OCI-LY7 (cell line): ENCODE results near the gene REXO1. TPM values are rescaled to one million over a fixed set of nuclear protein-coding genes. Genes with fewer than 3 reads are reported as not detected.
A peak's percentile ranks its signal among the peaks of the same experiment; 100 is the strongest.

Source experiments
- BruUV-seq: library from RNA; stranded (reverse); fragments of 400-500 nt; replicated peaks from 2 replicates; lab custom pipeline; 2021; lab: Mats Ljungman, UMichigan
- CTCF ChIA-PET: fragments of 300-600 bp; sonication (Branson Sonifier 250); formaldehyde crosslinking; loops from one replicate; lab custom pipeline; 2022; ENCODE audit warnings: antibody characterized with exemption; ENCODE audit not compliant: unreplicated experiment; lab: Charles Lee
- POLR2A ChIA-PET: fragments of 300-600 bp; sonication (Branson Sonifier 250); formaldehyde crosslinking; loops from one replicate; lab custom pipeline; 2022; ENCODE audit warnings: antibody characterized with exemption; lab: Charles Lee
- DNase-seq: peaks from one replicate; pipeline ENCODE4 v3.0.0-alpha.2; 2015; ENCODE audit warnings: low spot score
- H2AFZ ChIP-seq: fragments of 200-600 bp; sonication (generic), shearing (Covaris generic); 2 replicates; pipeline ENCODE4 v1.6.1; 2014; ENCODE audit warnings: mild to moderate bottlenecking, antibody characterized with exemption, low read length, moderate library complexity
- H3K27ac ChIP-seq: fragments of 200-600 bp; sonication (generic); 2 replicates; pipeline ENCODE4 v1.5.1; 2014; ENCODE audit warnings: mixed run types, low read depth, mild to moderate bottlenecking, moderate library complexity, low read length, inconsistent platforms; ENCODE audit not compliant: poor library complexity, severe bottlenecking
- H3K36me3 ChIP-seq: fragments of 200-600 bp; sonication (generic); 2 replicates; pipeline ENCODE4 v1.6.1; 2014; ENCODE audit warnings: mild to moderate bottlenecking, antibody characterized with exemption, low read length, moderate library complexity, mixed read lengths; ENCODE audit not compliant: insufficient read depth
- H3K4me1 ChIP-seq: fragments of 200-600 bp; sonication (generic); 2 replicates; pipeline ENCODE4 v1.5.1; 2014; ENCODE audit warnings: mild to moderate bottlenecking, low read length; ENCODE audit not compliant: insufficient read depth, poor library complexity, severe bottlenecking
- H3K4me2 ChIP-seq: fragments of 200-600 bp; sonication (generic); 2 replicates; pipeline ENCODE4 v1.6.1; 2014; ENCODE audit warnings: mild to moderate bottlenecking, low read length
- H3K4me3 ChIP-seq: fragments of 200-600 bp; sonication (generic); 2 replicates; pipeline ENCODE4 v1.5.1; 2014; ENCODE audit warnings: mild to moderate bottlenecking, low read depth, low read length; ENCODE audit not compliant: poor library complexity, severe bottlenecking
- H3K79me2 ChIP-seq: fragments of 200-600 bp; sonication (generic); 2 replicates; pipeline ENCODE4 v1.6.1; 2016; ENCODE audit warnings: low read depth, mild to moderate bottlenecking, low read length, moderate library complexity, mixed read lengths; ENCODE audit not compliant: insufficient read depth
- H3K9me2 ChIP-seq: fragments of 200-600 bp; sonication (generic); 2 replicates; pipeline ENCODE4 v1.6.1; 2016; ENCODE audit warnings: mild to moderate bottlenecking, low read length, mixed read lengths; ENCODE audit not compliant: insufficient read depth
- H3K9me3 ChIP-seq: fragments of 200-600 bp; sonication (generic); 2 replicates; pipeline ENCODE4 v1.6.1; 2014; ENCODE audit warnings: mild to moderate bottlenecking, mixed run types, low read length, mixed read lengths
- H4K20me1 ChIP-seq: fragments of 200-600 bp; sonication (generic); 2 replicates; pipeline ENCODE4 v1.6.1; 2014; ENCODE audit warnings: mild to moderate bottlenecking, antibody characterized with exemption, low read length, moderate library complexity, mixed read lengths; ENCODE audit not compliant: insufficient read depth
- EZH2phosphoT487 ChIP-seq: fragments of 200-600 bp; sonication (generic); IDR thresholded peaks from 2 replicates; pipeline ENCODE4 v1.6.1; 2018; ENCODE audit warnings: low read depth, borderline replicate concordance, mild to moderate bottlenecking, mixed run types, antibody characterized with exemption, low read length, moderate library complexity, mixed read lengths
- intact Hi-C: fragments of 100-400 bp; cut with micrococcal nuclease; formaldehyde crosslinking; loops from one replicate; pipeline ENCODE4 v1.10.0; 2022; ENCODE audit not compliant: unreplicated experiment
- total RNA-seq, 2 experiments: library from RNA; depleted of rRNA in 1 of 2; stranded (reverse); fragments of >200 nt in 1 of 2; shearing (Covaris generic) in 1 of 2; gene quantifications; 2 replicates each; pipeline ENCODE4 v1.2.3, GENCODE V29; 2014 to 2022
- TF ChIP-seq, protein P1 (sequence below): fragments of 200-600 bp; sonication (generic); conservative IDR thresholded peaks from 2 replicates; pipeline ENCODE4 v1.5.1; 2014; ENCODE audit warnings: mild to moderate bottlenecking, antibody characterized with exemption, low read length, moderate library complexity, mixed read lengths

The REXO1 gene
- total RNA-seq, 2 experiments from 2014 or later = 24.0 to 52.8 TPM

DNA sequence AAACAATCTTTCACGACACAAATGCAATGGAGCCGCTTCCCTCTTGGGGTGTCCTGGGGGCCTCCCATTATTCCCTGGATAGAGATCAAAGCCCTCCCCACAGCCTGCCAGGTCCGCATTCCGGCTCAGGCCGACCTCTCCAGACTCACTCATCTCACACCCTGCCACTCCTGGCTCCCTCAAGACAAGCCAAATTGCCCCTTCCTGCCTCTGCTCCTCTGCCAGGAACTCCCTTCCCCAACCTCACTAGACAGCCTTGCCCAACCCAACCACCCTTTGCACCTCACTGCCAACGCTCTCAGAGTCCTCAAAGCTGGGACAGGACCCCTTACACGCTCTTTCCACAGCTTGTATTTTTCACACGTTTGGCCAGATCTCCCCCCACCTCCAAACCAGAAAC lies 35.5 kb upstream of the REXO1 start:
- 0 out of 2 replicates have a peak, but pooled peaks cover 5% of the 10 kb centered on the region for H4K20me1 ChIP-seq
- CTCF ChIA-PET = no interaction called here
- H3K79me2 ChIP-seq = peaks cover 35% of the 10 kb centered on the region
- DNase-seq = peak; percentile 27
- H3K9me2 ChIP-seq = no peaks in the 10 kb centered on the region
- intact Hi-C loops = loop anchor here (2.0 kb wide), 1 partner anchor 19 kb away; no protein-coding TSS in a partner anchor
- TF ChIP-seq, protein P1, sequence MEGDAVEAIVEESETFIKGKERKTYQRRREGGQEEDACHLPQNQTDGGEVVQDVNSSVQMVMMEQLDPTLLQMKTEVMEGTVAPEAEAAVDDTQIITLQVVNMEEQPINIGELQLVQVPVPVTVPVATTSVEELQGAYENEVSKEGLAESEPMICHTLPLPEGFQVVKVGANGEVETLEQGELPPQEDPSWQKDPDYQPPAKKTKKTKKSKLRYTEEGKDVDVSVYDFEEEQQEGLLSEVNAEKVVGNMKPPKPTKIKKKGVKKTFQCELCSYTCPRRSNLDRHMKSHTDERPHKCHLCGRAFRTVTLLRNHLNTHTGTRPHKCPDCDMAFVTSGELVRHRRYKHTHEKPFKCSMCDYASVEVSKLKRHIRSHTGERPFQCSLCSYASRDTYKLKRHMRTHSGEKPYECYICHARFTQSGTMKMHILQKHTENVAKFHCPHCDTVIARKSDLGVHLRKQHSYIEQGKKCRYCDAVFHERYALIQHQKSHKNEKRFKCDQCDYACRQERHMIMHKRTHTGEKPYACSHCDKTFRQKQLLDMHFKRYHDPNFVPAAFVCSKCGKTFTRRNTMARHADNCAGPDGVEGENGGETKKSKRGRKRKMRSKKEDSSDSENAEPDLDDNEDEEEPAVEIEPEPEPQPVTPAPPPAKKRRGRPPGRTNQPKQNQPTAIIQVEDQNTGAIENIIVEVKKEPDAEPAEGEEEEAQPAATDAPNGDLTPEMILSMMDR = no peak
- peak overlapping the region; percentile 98 for H3K4me3 ChIP-seq
- no peaks in the 10 kb centered on the region for H3K9me3 ChIP-seq
- POLR2A ChIA-PET = no interaction called here
- peak overlapping the region; percentile 71 for H3K27ac ChIP-seq
- peaks cover 5% of the 10 kb centered on the region; the same call in 1 of the 2 replicates for H3K36me3 ChIP-seq
- H3K4me2 ChIP-seq = peak overlapping the region; percentile 98
- H2AFZ ChIP-seq = no peak overlapping the region
- H3K4me1 ChIP-seq = peaks cover 31% of the 10 kb centered on the region
- BruUV-seq = TSS peak; percentile 60

DNA sequence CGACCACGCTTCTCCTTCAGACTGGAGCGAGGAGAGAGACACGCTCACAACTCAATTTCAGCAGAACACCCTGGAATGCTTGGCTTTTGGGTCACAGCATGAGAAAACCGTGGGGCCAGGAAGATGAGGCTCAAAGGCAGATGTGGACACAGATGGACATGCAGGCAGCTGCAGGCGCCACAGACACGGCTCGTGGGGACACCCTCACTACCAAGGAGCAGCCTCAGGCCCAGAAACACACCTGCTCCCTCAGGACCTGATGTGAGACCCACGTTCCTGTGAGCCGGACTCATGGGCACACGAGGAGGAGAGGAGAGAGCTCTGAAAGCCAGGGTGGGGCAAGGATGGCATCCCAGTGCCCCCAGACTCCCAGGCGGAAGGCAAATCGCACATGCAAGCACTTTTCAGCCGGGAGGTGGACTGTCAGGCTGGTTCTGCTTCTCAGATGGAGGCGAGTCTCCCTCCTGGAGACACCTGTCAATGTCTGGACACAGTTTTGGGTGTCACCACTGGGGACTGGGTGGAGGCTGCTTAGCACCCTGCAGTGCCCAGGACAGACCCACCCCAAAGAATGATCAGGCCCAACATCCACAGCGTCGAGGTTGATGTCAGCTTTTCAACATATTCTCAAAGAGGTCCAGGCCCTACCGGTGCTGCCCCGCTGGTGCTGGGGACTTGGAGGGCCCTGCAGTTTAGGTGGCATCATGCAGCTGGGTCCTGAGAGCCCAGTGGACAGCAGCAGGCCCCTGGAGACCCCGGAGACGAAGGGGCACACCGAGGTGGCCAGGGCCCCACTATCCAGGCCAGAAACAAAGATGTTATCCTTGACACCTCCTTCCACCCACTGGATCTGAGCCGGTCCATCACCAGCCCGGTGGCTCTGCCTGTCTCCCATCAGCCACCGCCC lies 34.8 kb upstream of the REXO1 start:
- peak overlapping the region; percentile 71 for H3K27ac ChIP-seq
- peaks cover 35% of the 10 kb centered on the region for H3K79me2 ChIP-seq
- TF ChIP-seq EZH2phosphoT487 = no peak
- TF ChIP-seq, protein P1 = no peak
- intact Hi-C loops = loop anchor here (2.0 kb wide), 1 partner anchor 18 kb away; no protein-coding TSS in a partner anchor
- POLR2A ChIA-PET = interaction anchor here (0.6 kb wide), 1 partner anchor 10 kb away, joined by 3 read pairs; no protein-coding TSS in a partner anchor
- peaks cover 5% of the 10 kb centered on the region; the same call in 1 of the 2 replicates for H3K36me3 ChIP-seq
- H3K4me3 ChIP-seq = peak overlapping the region; percentile 98
- BruUV-seq = no TSS peak
- H3K4me1 ChIP-seq = peaks cover 31% of the 10 kb centered on the region
- 0 out of 2 replicates have a peak, but pooled peaks cover 5% of the 10 kb centered on the region for H4K20me1 ChIP-seq
- DNase-seq = no peak
- peak overlapping the region; percentile 98 for H3K4me2 ChIP-seq
- no peaks in the 10 kb centered on the region for H3K9me2 ChIP-seq
- H2AFZ ChIP-seq = no peak overlapping the region
- CTCF ChIA-PET = no interaction called here
- H3K9me3 ChIP-seq = no peaks in the 10 kb centered on the region
